HepG2 (cell line): ENCODE measurements around the gene RHOBTB3. TPM values are rescaled to one million over a fixed set of nuclear protein-coding genes. Genes with fewer than 3 reads are reported as not detected.

Experiments
- AHDC1 ChIP-seq: sonication (generic); formaldehyde crosslinking; IDR thresholded peaks from 2 replicates; pipeline ENCODE4 v1.5.1; 2020; ENCODE audit warnings: mild to moderate bottlenecking, missing genetic modification reagents, borderline replicate concordance
- PRDM4 ChIP-seq: sonication (generic); formaldehyde crosslinking; IDR thresholded peaks from 2 replicates; pipeline ENCODE4 v1.9.0; 2021; ENCODE audit warnings: missing genetic modification reagents, borderline replicate concordance
- SALL1 ChIP-seq: sonication (generic); formaldehyde crosslinking; IDR thresholded peaks from 2 replicates; pipeline ENCODE4 v1.8.0; 2022; ENCODE audit warnings: mild to moderate bottlenecking, missing genetic modification reagents
- TCF7L2 ChIP-seq: IDR thresholded peaks from 2 replicates; pipeline ENCODE4 v1.6.1; 2011; ENCODE audit warnings: mild to moderate bottlenecking, low read depth, low read length, moderate library complexity
- ZGPAT ChIP-seq: IDR thresholded peaks from 2 replicates; pipeline ENCODE4 v1.6.1; 2016; ENCODE audit warnings: mild to moderate bottlenecking
- ZNF160 ChIP-seq: sonication (generic); formaldehyde crosslinking; IDR thresholded peaks from 2 replicates; pipeline ENCODE4 v1.8.0; 2022; ENCODE audit warnings: mild to moderate bottlenecking, inconsistent platforms, missing genetic modification reagents
- ZNF18 ChIP-seq: sonication (generic); formaldehyde crosslinking; IDR thresholded peaks from 2 replicates; pipeline ENCODE4 v1.8.0; 2022; ENCODE audit warnings: mild to moderate bottlenecking, missing genetic modification reagents; ENCODE audit not compliant: insufficient replicate concordance
- ZNF616 ChIP-seq: sonication (generic); formaldehyde crosslinking; IDR thresholded peaks from 2 replicates; pipeline ENCODE4 v1.5.0; 2020; ENCODE audit warnings: low read depth, mild to moderate bottlenecking, missing genetic modification reagents
- ZNF713 ChIP-seq: sonication (generic); formaldehyde crosslinking; IDR thresholded peaks from 2 replicates; pipeline ENCODE4 v1.4.0; 2020; ENCODE audit warnings: mild to moderate bottlenecking, missing genetic modification reagents
- polyA plus RNA-seq, 8 experiments: library from polyadenylated mRNA; depleted of rRNA in 3 of 8; stranded (reverse) in 7 of 8; unstranded in 1 of 8; fragments of >200 nt; fragmentation: Illumina TruSeq in 4 of 8; extraction: Trizol in 4 of 8; gene quantifications; 2 replicates each; pipeline versions ENCODE4 v1.2.1 to v1.2.3, GENCODE V29; 2011 to 2016; ENCODE audit warnings: low read depth in 4 of 8, missing spikeins in 1 of 8, mixed read lengths in 1 of 8; ENCODE audit not compliant: insufficient read depth in 1 of 8
- total RNA-seq, 5 experiments: library from RNA; depleted of rRNA; stranded (reverse); fragments of >200 nt; fragmentation: Illumina TruSeq; extraction: Trizol; gene quantifications; 2 replicates each; pipeline ENCODE4 v1.2.3, GENCODE V29; 2016; ENCODE audit warnings: low read depth in 1 of 5
- TF ChIP-seq, protein P1 (sequence below): sonication (generic); formaldehyde crosslinking; IDR thresholded peaks from 2 replicates; pipeline ENCODE4 v1.5.1; 2020; ENCODE audit warnings: missing genetic modification reagents, mild to moderate bottlenecking, borderline replicate concordance
- TF ChIP-seq, protein P2 (sequence below): sonication (generic); formaldehyde crosslinking; IDR thresholded peaks from 2 replicates; pipeline ENCODE4 v1.5.0; 2020; ENCODE audit warnings: missing genetic modification reagents
- TF ChIP-seq, protein P3 (sequence below): IDR thresholded peaks from 2 replicates; pipeline ENCODE4 v1.6.1; 2016

The RHOBTB3 gene
- total and polyA plus RNA-seq, 2 of the 13 experiments (the other 11 are each of a cell fraction or from before 2014, with no cell fraction given): 31.6 to 35.4 TPM

GRCh38 chr5:95803271-95804148 is 72.4 kb downstream of the RHOBTB3 start (continued):
- no peak for TF ChIP-seq AHDC1 (CRISPR knock-in tag)
- no peak for TF ChIP-seq ZNF160
- TF ChIP-seq ZNF713 (CRISPR knock-in tag): no peak
- no peak for TF ChIP-seq TCF7L2
- TF ChIP-seq, protein P1, sequence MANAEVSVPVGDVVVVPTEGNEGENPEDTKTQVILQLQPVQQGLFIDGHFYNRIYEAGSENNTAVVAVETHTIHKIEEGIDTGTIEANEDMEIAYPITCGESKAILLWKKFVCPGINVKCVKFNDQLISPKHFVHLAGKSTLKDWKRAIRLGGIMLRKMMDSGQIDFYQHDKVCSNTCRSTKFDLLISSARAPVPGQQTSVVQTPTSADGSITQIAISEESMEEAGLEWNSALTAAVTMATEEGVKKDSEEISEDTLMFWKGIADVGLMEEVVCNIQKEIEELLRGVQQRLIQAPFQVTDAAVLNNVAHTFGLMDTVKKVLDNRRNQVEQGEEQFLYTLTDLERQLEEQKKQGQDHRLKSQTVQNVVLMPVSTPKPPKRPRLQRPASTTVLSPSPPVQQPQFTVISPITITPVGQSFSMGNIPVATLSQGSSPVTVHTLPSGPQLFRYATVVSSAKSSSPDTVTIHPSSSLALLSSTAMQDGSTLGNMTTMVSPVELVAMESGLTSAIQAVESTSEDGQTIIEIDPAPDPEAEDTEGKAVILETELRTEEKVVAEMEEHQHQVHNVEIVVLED: no peak; the same call in 1 of the 2 replicates
- no peak for TF ChIP-seq PRDM4 (CRISPR knock-in tag)
- peak; percentile 92 for TF ChIP-seq SALL1 (CRISPR knock-in tag)
- peak; percentile 42 for TF ChIP-seq ZGPAT
- TF ChIP-seq, protein P2, sequence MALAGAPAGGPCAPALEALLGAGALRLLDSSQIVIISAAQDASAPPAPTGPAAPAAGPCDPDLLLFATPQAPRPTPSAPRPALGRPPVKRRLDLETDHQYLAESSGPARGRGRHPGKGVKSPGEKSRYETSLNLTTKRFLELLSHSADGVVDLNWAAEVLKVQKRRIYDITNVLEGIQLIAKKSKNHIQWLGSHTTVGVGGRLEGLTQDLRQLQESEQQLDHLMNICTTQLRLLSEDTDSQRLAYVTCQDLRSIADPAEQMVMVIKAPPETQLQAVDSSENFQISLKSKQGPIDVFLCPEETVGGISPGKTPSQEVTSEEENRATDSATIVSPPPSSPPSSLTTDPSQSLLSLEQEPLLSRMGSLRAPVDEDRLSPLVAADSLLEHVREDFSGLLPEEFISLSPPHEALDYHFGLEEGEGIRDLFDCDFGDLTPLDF (CRISPR knock-in tag): no peak
- TF ChIP-seq ZNF616: no peak
- no peak for TF ChIP-seq ZNF18 (CRISPR knock-in tag)
- TF ChIP-seq, protein P3, sequence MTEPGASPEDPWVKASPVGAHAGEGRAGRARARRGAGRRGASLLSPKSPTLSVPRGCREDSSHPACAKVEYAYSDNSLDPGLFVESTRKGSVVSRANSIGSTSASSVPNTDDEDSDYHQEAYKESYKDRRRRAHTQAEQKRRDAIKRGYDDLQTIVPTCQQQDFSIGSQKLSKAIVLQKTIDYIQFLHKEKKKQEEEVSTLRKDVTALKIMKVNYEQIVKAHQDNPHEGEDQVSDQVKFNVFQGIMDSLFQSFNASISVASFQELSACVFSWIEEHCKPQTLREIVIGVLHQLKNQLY (CRISPR knock-in tag): 0 out of 2 replicates have a peak, but pooled peaks have one; percentile 9
